HuH-7.5 (cell line): ENCODE results near the gene POU6F2.
"Not testable (repeated sequence)": the region's sequence is repeated elsewhere in the genome, so short reads cannot be mapped to it uniquely, and the experiment has no call there.

Source experiments
- DNase-seq: peaks from one replicate; pipeline ENCODE4 v3.0.0; 2011; ENCODE audit warnings: low spot score

POU6F2 gene

GRCh38 chr7:39356172-39356925, 378.6 kb downstream of the POU6F2 start:
- DNase-seq, result no peak

- no peak for DNase-seq
These were observed 379.9 kb downstream of the POU6F2 start for GRCh38 chr7:39357648-39358047.

- no peak for DNase-seq
These were observed 382.3 kb downstream of the POU6F2 start for GRCh38 chr7:39360038-39360437.

GRCh38 chr7:39360766-39361165, 383.1 kb downstream of the POU6F2 start:
- no peak for DNase-seq

GRCh38 chr7:39365751-39366295, 388.1 kb downstream of the POU6F2 start:
- no peak for DNase-seq

GRCh38 chr7:39367451-39367850, 389.7 kb downstream of the POU6F2 start:
- DNase-seq, result no peak

- DNase-seq, result no peak
These were observed 390.2 kb downstream of the POU6F2 start for GRCh38 chr7:39367943-39368342.

- DNase-seq, result no peak
These were observed 394.7 kb downstream of the POU6F2 start for GRCh38 chr7:39372383-39372782.

GRCh38 chr7:39374436-39375040, 396.8 kb downstream of the POU6F2 start:
- no peak for DNase-seq

GRCh38 chr7:39375047-39375873, 397.6 kb downstream of the POU6F2 start:
- peak; percentile 25 for DNase-seq

- no peak for DNase-seq
These were observed 398.1 kb downstream of the POU6F2 start for GRCh38 chr7:39375874-39376190.

- not testable (repeated sequence) for DNase-seq
These were observed 399.2 kb downstream of the POU6F2 start for GRCh38 chr7:39376881-39377280.

- no peak for DNase-seq
These were observed 401.7 kb downstream of the POU6F2 start for GRCh38 chr7:39379416-39379815.

GRCh38 chr7:39383136-39383535, 405.4 kb downstream of the POU6F2 start:
- DNase-seq, result no peak

GRCh38 chr7:39384386-39384785, 406.7 kb downstream of the POU6F2 start:
- no peak for DNase-seq

- DNase-seq, result no peak
These were observed 409.0 kb downstream of the POU6F2 start for GRCh38 chr7:39386718-39387117.

GRCh38 chr7:39392151-39392550, 414.4 kb downstream of the POU6F2 start:
- DNase-seq, result no peak

- no peak for DNase-seq
These were observed 416.5 kb downstream of the POU6F2 start for GRCh38 chr7:39394105-39394680.

GRCh38 chr7:39399458-39399857, 421.7 kb downstream of the POU6F2 start:
- no peak for DNase-seq

- DNase-seq, result no peak
These were observed 422.3 kb downstream of the POU6F2 start for GRCh38 chr7:39399986-39400385.

- no peak for DNase-seq
These were observed 423.1 kb downstream of the POU6F2 start for GRCh38 chr7:39400836-39401235.

GRCh38 chr7:39402034-39402433, 424.3 kb downstream of the POU6F2 start:
- no peak for DNase-seq
